GM12878 (cell line): ENCODE measurements around the gene VPS33B. TPM values are rescaled to one million over a fixed set of nuclear protein-coding genes. Genes with fewer than 3 reads are reported as not detected.

ENCODE experiments used
- ATAC-seq: fragments of 200-7000 bp; cut with Tn5 transposase; 3 replicates; pipeline ENCODE4 v1.9.1; 2020; ENCODE audit warnings: mild to moderate bottlenecking, moderate library complexity
- BruUV-seq: library from RNA; stranded (reverse); fragments of 400-500 nt; replicated peaks from 2 replicates; lab custom pipeline; 2021; lab: Mats Ljungman, UMichigan
- CTCF ChIA-PET: fragments of 300-600 bp; sonication (Branson Sonifier 250); formaldehyde crosslinking; extraction: SDS; loops from one replicate; lab custom pipeline; 2021; ENCODE audit warnings: inconsistent platforms; lab: Yijun Ruan, JAX
- POLR2A ChIA-PET: fragments of 350-600 bp; formaldehyde crosslinking; extraction: SDS; loops from one replicate; lab custom pipeline; 2021; ENCODE audit warnings: inconsistent platforms; lab: Charles Lee
- RAD21 ChIA-PET: fragments of 300-600 bp; sonication (Branson Sonifier 250); formaldehyde crosslinking; loops from one replicate; lab custom pipeline; 2023; ENCODE audit warnings: antibody characterized with exemption; ENCODE audit not compliant: unreplicated experiment; lab: Charles Lee
- SMC1A ChIA-PET: fragments of 300-600 bp; sonication (Branson Sonifier 250); formaldehyde crosslinking; loops from one replicate; lab custom pipeline; 2023; ENCODE audit not compliant: unreplicated experiment, uncharacterized antibody; lab: Charles Lee
- DNase-seq: peaks from one replicate; pipeline ENCODE4 v3.0.0-alpha.2; 2011; ENCODE audit warnings: low read depth, low spot score
- FAIRE-seq: peaks from 3 replicates; lab custom pipeline; 2011; peaks lifted over from hg19 to GRCh38; lab: Jason Lieb, UNC
- H2AFZ ChIP-seq: 2 replicates; pipeline ENCODE4 v1.6.0; 2011; ENCODE audit warnings: low read depth, low read length, control low read depth; ENCODE audit not compliant: control insufficient read depth
- H3K27ac ChIP-seq: 2 replicates; pipeline ENCODE4 v1.5.1; 2011; ENCODE audit warnings: control low read depth; ENCODE audit not compliant: control insufficient read depth, insufficient read depth
- H3K27me3 ChIP-seq, 2 experiments: replicated peaks in 1 of 2; 2 replicates each; pipeline versions ENCODE4 v1.6.0 to v1.6.1; 2011; ENCODE audit warnings: low read length in 1 of 2; ENCODE audit not compliant: control insufficient read depth in 2 of 2, insufficient read depth in 2 of 2
- H3K36me3 ChIP-seq, 2 experiments: 2 replicates each; pipeline ENCODE4 v1.5.1; 2011; ENCODE audit warnings: low read length in 1 of 2; ENCODE audit not compliant: control insufficient read depth in 2 of 2, insufficient read depth in 2 of 2
- H3K4me1 ChIP-seq: 2 replicates; pipeline ENCODE4 v1.6.1; 2011; ENCODE audit warnings: mild to moderate bottlenecking, low read length, moderate library complexity, mixed read lengths; ENCODE audit not compliant: control insufficient read depth, insufficient read depth
- H3K4me2 ChIP-seq: 2 replicates; pipeline ENCODE4 v1.6.0; 2011; ENCODE audit warnings: control low read depth; ENCODE audit not compliant: control insufficient read depth, insufficient read depth
- H3K4me3 ChIP-seq: fragments of 200-600 bp; sonication (generic); 2 replicates; pipeline ENCODE4 v1.5.1; 2016
- H3K79me2 ChIP-seq: 2 replicates; pipeline ENCODE4 v1.6.0; 2011; ENCODE audit warnings: low read length; ENCODE audit not compliant: control insufficient read depth, insufficient read depth
- H3K9ac ChIP-seq: 2 replicates; pipeline ENCODE4 v1.8.0; 2011; ENCODE audit warnings: low read length, control low read depth, mixed read lengths; ENCODE audit not compliant: control insufficient read depth, insufficient read depth
- H3K9me3 ChIP-seq: replicated peaks from 3 replicates; pipeline ENCODE4 v1.5.1; 2011; ENCODE audit warnings: mild to moderate bottlenecking, low read length; ENCODE audit not compliant: control insufficient read depth, insufficient read depth
- H4K20me1 ChIP-seq: 2 replicates; pipeline ENCODE4 v1.6.0; 2011; ENCODE audit not compliant: control insufficient read depth, insufficient read depth
- ATF3 ChIP-seq: IDR thresholded peaks from 2 replicates; pipeline ENCODE4 v1.6.1; 2011; ENCODE audit warnings: low read depth, mild to moderate bottlenecking, low read length, moderate library complexity, borderline replicate concordance; ENCODE audit errors: extremely low read depth
- CHD1 ChIP-seq: IDR thresholded peaks from 2 replicates; pipeline ENCODE4 v1.6.1; 2012; ENCODE audit warnings: low read depth, low read length, improper control_type of control experiment
- EED ChIP-seq: sonication (generic); IDR thresholded peaks from 2 replicates; pipeline ENCODE4 v1.6.1; 2016; ENCODE audit warnings: antibody characterized with exemption, low read depth
- GABPA ChIP-seq: IDR thresholded peaks from 2 replicates; pipeline ENCODE4 v1.6.1; 2014; ENCODE audit warnings: antibody characterized with exemption, low read depth, mild to moderate bottlenecking, inconsistent platforms
- LARP7 ChIP-seq: fragments of 450-650 bp; IDR thresholded peaks from 2 replicates; pipeline ENCODE4 v1.6.1; 2017; ENCODE audit warnings: mild to moderate bottlenecking
- MEF2A ChIP-seq: IDR thresholded peaks from 2 replicates; pipeline ENCODE4 v1.6.1; 2011; ENCODE audit warnings: low read depth, mild to moderate bottlenecking, low read length, moderate library complexity; ENCODE audit not compliant: insufficient read depth
- MTA2 ChIP-seq: fragments of 450-650 bp; IDR thresholded peaks from 2 replicates; pipeline ENCODE4 v1.6.1; 2016; ENCODE audit warnings: low read depth, mild to moderate bottlenecking, moderate library complexity
- MXI1 ChIP-seq: fragments of 150-350 bp; IDR thresholded peaks from 2 replicates; pipeline ENCODE4 v1.6.1; 2011; ENCODE audit warnings: low read depth, mild to moderate bottlenecking, inconsistent platforms, low read length, improper control_type of control experiment
- NR2F1 ChIP-seq: fragments of 450-650 bp; conservative IDR thresholded peaks from 2 replicates; pipeline ENCODE4 v1.6.1; 2017; ENCODE audit warnings: mild to moderate bottlenecking
- POLR2AphosphoS2 ChIP-seq: IDR thresholded peaks from 2 replicates; pipeline ENCODE4 v1.6.1; 2011; ENCODE audit warnings: low read depth, mild to moderate bottlenecking, low read length, improper control_type of control experiment, moderate library complexity
- WGBS: methylation state at CpG from one replicate; pipeline ENCODE4 v1.1.6; 2016; ENCODE audit warnings: low lambda C conversion rate; ENCODE audit not compliant: insufficient replicate concordance, insufficient coverage; ENCODE audit errors: missing lambda C conversion rate; 5-methylcytosine and 5-hydroxymethylcytosine counted together
- in situ Hi-C: fragments of 300-500 bp; cut with MboI; formaldehyde crosslinking; loops from 9 replicates; pipeline ENCODE4 v1.14.3; 2018; ENCODE audit warnings: mixed read lengths
- intact Hi-C: fragments of 100-400 bp; cut with micrococcal nuclease; formaldehyde crosslinking; loops from one replicate; pipeline ENCODE4 v1.14.2; 2022; ENCODE audit not compliant: unreplicated experiment
- polyA plus RNA-seq, 11 experiments: library from polyadenylated mRNA; depleted of rRNA in 4 of 11; unstranded in 6 of 11; stranded (reverse) in 5 of 11; fragments of >200 nt; fragmentation: Nextera tagmentation in 4 of 11; fragmentation: Illumina TruSeq in 1 of 11; extraction: Ambion mirVana in 4 of 11; extraction: Trizol in 1 of 11; gene quantifications; 1 replicate in 1 of 11; 2 replicates in 10 of 11; pipeline versions ENCODE4 v1.2.1 to v1.2.3, GENCODE V29; 2011 to 2016; ENCODE audit warnings: inconsistent platforms in 2 of 11, missing spikeins in 2 of 11, low read depth in 1 of 11
- total RNA-seq, 4 experiments: library from RNA; depleted of rRNA in 3 of 4; stranded (reverse); fragments of >200 nt in 3 of 4; fragmentation: Illumina TruSeq in 1 of 4; extraction: Trizol in 1 of 4; gene quantifications; 2 replicates each; pipeline versions ENCODE4 v1.2.1 to v1.2.3, GENCODE V29; 2013 to 2021
- TF ChIP-seq, protein P1 (sequence below): fragments of 450-650 bp; IDR thresholded peaks from 2 replicates; pipeline ENCODE4 v1.6.1; 2017; ENCODE audit warnings: mild to moderate bottlenecking, moderate library complexity

VPS33B gene
- total and polyA plus RNA-seq, 10 of the 15 experiments (the other 5 are each of a cell fraction or from before 2014, with no cell fraction given): 11.4 to 21.5 (median 15.2) TPM

- H3K27me3 ChIP-seq: no peaks in the 10 kb centered on the region
- ChIA-PET RAD21 (interaction anchor here (1.0 to 1.4 kb wide), 3 partner anchors 28 to 278 kb away, joined by 3 read pairs; partner anchors contain the start of gene VPS33B), POLR2A (interaction anchor here (0.6 to 1.7 kb wide), 7 partner anchors 8 to 1102 kb away, joined by 3 to 9 read pairs (median 3); partner anchors contain the start of genes RCCD1 and UNC45A), CTCF (interaction anchor here (0.6 to 1.5 kb wide), 5 partner anchors 11 to 56 kb away, joined by 3 to 4 read pairs (median 3); partner anchors contain the start of gene RCCD1), SMC1A (interaction anchor here (1.4 to 2.0 kb wide), 2 partner anchors 11 to 13 kb away, joined by 4 to 6 read pairs; no protein-coding TSS in a partner anchor)
- TF ChIP-seq LARP7 (peak; percentile 66), NR2F1 (no peak), CHD1 (peak; percentile 71; the same call in 1 of the 2 replicates), MEF2A (no peak)
- H3K9me3 ChIP-seq: no peaks in the 10 kb centered on the region
- peak overlapping the region; percentile 99 for H3K4me3 ChIP-seq
- intact Hi-C loops (loop anchor here (1.0 to 5.0 kb wide), 2 partner anchors 28 to 37 kb away; partner anchors contain the start of gene VPS33B), in situ Hi-C loops (loop anchor here (25.0 kb wide), 1 partner anchor 1993 kb away; no protein-coding TSS in a partner anchor)
- H2AFZ ChIP-seq: peak overlapping the region; percentile 99
- peaks cover 5% of the 10 kb centered on the region; the same call in 1 of the 2 replicates for H3K4me1 ChIP-seq
- ATAC-seq: peak; percentile 40
- no peak for DNase-seq
- H3K9ac ChIP-seq: peak overlapping the region; percentile 99
- under 1% methylated on average over 49 of the region's 50 CpGs for WGBS
- peaks cover 3% of the 10 kb centered on the region in 2 experiments; a peak in 2 of 4 replicates for H3K36me3 ChIP-seq
- H3K27ac ChIP-seq: peak overlapping the region; percentile 96
- FAIRE-seq: no peak
- no peaks in the 10 kb centered on the region for H4K20me1 ChIP-seq
- H3K79me2 ChIP-seq: peaks cover 63% of the 10 kb centered on the region
- BruUV-seq: no TSS peak
- peak overlapping the region; percentile 55; the same call in 1 of the 2 replicates for H3K4me2 ChIP-seq
Observed at GRCh38 chr15:90994059-90994416, 28.4 kb downstream of the VPS33B start.

DNA sequence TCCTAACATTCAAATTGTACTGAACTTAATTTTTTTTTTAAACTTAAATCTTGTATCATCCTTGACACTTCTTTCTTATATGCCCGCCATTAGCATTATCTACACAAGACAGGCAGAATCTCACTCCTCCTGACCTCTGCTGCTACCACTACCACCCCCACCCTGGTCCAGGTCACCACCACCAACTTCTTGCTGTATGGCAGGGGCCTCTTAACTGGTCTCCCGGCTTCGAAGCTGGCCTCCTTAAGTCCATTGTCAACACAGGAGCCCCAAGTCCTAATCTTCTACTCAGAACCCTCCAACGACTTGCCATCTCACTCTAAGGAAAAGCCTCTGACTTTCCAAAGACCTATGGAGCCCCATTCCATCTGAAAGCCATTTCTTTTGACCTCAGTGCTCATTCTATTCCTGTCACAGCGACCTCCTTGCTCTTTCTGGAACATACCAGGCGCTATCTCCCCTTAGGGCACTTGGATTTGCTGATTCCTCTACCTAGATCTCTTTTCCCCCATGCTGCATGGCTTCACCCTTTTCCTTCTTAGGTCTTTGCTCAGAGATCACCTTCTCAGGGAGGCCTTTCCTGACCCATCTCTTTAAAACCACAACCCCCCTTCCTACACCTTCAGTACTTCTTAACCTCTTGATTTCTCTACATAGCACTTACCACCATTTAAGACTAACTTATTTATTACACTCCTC, 30.7 kb downstream of the VPS33B start:
- POLR2A ChIA-PET: interaction anchor here (1.0 kb wide), 1 partner anchor 30 kb away, joined by 3 read pairs; no protein-coding TSS in a partner anchor
- H3K4me3 ChIP-seq: peak overlapping the region; percentile 69
- peak overlapping the region; percentile 96 for H3K27ac ChIP-seq
- CTCF ChIA-PET: interaction anchor here (1.0 kb wide), 1 partner anchor 60 kb away, joined by 3 read pairs; no protein-coding TSS in a partner anchor
- in situ Hi-C loops (loop anchor here (25.0 kb wide), 1 partner anchor 1996 kb away; no protein-coding TSS in a partner anchor), intact Hi-C loops (loop anchor here (5.0 kb wide), 1 partner anchor 34 kb away; no protein-coding TSS in a partner anchor)
- peak overlapping the region; percentile 75 for H2AFZ ChIP-seq
- SMC1A ChIA-PET: no interaction called here
- peaks cover 21% of the 10 kb centered on the region for H3K4me1 ChIP-seq
- RAD21 ChIA-PET: no interaction called here
- DNase-seq (no peak), ATAC-seq (no peak), FAIRE-seq (no peak)
- WGBS: over 99% methylated on average over 6 of the region's 6 CpGs
- no peaks in the 10 kb centered on the region for H3K36me3 ChIP-seq
- peak overlapping the region; percentile 15; the same call in 1 of the 2 replicates for H3K9ac ChIP-seq
- no TSS peak for BruUV-seq
- H3K4me2 ChIP-seq: peak overlapping the region; percentile 86
- no peaks in the 10 kb centered on the region for H3K27me3 ChIP-seq
- no peaks in the 10 kb centered on the region for H4K20me1 ChIP-seq
- H3K79me2 ChIP-seq: peaks cover 86% of the 10 kb centered on the region
- no peaks in the 10 kb centered on the region for H3K9me3 ChIP-seq
- TF ChIP-seq POLR2AphosphoS2 (no peak), ATF3 (no peak), MXI1 (no peak), MTA2 (no peak), EED (no peak), GABPA (no peak)
- TF ChIP-seq, protein P1, sequence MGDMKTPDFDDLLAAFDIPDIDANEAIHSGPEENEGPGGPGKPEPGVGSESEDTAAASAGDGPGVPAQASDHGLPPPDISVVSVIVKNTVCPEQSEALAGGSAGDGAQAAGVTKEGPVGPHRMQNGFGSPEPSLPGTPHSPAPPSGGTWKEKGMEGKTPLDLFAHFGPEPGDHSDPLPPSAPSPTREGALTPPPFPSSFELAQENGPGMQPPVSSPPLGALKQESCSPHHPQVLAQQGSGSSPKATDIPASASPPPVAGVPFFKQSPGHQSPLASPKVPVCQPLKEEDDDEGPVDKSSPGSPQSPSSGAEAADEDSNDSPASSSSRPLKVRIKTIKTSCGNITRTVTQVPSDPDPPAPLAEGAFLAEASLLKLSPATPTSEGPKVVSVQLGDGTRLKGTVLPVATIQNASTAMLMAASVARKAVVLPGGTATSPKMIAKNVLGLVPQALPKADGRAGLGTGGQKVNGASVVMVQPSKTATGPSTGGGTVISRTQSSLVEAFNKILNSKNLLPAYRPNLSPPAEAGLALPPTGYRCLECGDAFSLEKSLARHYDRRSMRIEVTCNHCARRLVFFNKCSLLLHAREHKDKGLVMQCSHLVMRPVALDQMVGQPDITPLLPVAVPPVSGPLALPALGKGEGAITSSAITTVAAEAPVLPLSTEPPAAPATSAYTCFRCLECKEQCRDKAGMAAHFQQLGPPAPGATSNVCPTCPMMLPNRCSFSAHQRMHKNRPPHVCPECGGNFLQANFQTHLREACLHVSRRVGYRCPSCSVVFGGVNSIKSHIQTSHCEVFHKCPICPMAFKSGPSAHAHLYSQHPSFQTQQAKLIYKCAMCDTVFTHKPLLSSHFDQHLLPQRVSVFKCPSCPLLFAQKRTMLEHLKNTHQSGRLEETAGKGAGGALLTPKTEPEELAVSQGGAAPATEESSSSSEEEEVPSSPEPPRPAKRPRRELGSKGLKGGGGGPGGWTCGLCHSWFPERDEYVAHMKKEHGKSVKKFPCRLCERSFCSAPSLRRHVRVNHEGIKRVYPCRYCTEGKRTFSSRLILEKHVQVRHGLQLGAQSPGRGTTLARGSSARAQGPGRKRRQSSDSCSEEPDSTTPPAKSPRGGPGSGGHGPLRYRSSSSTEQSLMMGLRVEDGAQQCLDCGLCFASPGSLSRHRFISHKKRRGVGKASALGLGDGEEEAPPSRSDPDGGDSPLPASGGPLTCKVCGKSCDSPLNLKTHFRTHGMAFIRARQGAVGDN: no peak
